Measurements from ENCODE around the gene FGF13.

FGF13 gene

DNA sequence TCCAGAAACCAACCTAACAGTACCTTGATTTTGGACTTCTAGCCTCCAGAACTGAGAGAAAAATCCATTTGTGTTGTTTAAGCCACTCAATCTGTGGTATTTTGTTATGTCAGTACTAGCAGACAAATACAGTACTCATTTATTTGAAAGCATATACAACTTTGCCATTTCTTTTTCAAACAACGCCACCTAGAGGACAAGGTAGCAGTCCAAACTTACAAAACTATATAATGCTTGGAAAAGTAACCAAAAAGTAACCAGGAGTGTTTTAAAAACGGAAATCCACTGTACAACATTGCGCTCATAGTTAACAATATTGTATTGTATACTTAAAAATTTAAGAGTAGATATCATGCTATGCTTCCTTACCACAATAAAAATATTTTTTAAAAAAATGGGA lies 37.0 kb upstream of the FGF13 start:
- Histone ChIP-seq H3K14ac (ENCODE audit: low read length) (no peak overlapping the region), H3K4me1 (ENCODE audit: control insufficient read depth in 2 of 2, insufficient read depth in 1 of 2, low read depth in 1 of 2, low read length in 2 of 2) (no peaks in the 10 kb centered on the region), H3K27me3 (ENCODE audit: control insufficient read depth in 3 of 3, insufficient read depth in 3 of 3, low read depth in 1 of 3, low read length in 3 of 3) (no peaks in the 10 kb centered on the region), H3K18ac (ENCODE audit: low read length) (no peak overlapping the region), H3K79me1 (ENCODE audit: low read depth, low read length) (no peaks in the 10 kb centered on the region), H3K4me3 (ENCODE audit: low read length in 2 of 2) (no peak overlapping the region), H3K9me3 (replicated peaks in 1 of 2; ENCODE audit: control insufficient read depth in 2 of 2, insufficient read depth in 1 of 2, low read depth in 1 of 2, low read length in 2 of 2) (no peaks in the 10 kb centered on the region), H3K4ac (ENCODE audit: low read length) (no peak overlapping the region), H3K9ac (ENCODE audit: low read depth, low read length, poor library complexity) (no peak overlapping the region), H3K23ac (ENCODE audit: low read depth, low read length, poor library complexity) (no peak overlapping the region), H2BK12ac (ENCODE audit: low read length) (no peak overlapping the region), H2AFZ (ENCODE audit: low read length) (no peak overlapping the region), H2BK15ac (ENCODE audit: low read length) (no peak overlapping the region), H4K91ac (ENCODE audit: low read depth, low read length, poor library complexity) (no peak overlapping the region), H3K27ac (replicated peaks; ENCODE audit: low read length) (no peak overlapping the region), H2BK5ac (ENCODE audit: low read length) (no peak overlapping the region), H2BK120ac (ENCODE audit: low read depth, low read length) (no peak overlapping the region), H3K36me3 (replicated peaks in 1 of 2; ENCODE audit: control insufficient read depth in 2 of 2, insufficient read depth in 2 of 2, low read length in 2 of 2) (no peaks in the 10 kb centered on the region), H4K8ac (ENCODE audit: low read depth, low read length) (no peak overlapping the region), H3K4me2 (ENCODE audit: insufficient read depth, low read length, poor library complexity, severe bottlenecking) (no peak overlapping the region), H2AK5ac (ENCODE audit: low read depth, low read length) (no peak overlapping the region)
- WGBS, 2 donors (ENCODE audit: extremely low coverage in 2 of 2, insufficient read length in 2 of 2, insufficient replicate concordance in 1 of 2): no CpG with 5 or more reads among the region's 3 CpGs
- DNase-seq (ENCODE audit: low spot score): no peak

DNA sequence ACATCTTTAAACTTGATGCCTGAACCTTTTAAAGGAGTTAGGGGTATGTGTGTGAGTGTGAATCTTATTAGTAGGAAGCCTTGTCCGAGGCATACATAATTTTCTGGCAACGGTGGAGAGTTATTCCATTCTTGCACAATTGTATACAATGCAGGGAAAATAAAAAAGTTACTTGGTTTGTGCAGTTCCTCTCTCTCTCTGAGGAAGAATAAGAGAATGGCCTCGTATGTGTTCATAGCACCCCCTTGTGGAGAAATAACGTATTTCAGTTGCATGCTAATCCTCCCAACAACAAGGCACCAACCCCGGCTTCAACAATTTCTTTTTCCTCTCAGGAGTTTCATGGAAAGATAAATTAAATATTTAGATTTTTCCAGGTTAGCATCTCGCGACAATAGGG lies 33.7 kb upstream of the FGF13 start:
- no peak overlapping the region for H4K91ac ChIP-seq (ENCODE audit: low read depth, low read length, poor library complexity)
- no peak overlapping the region for H2BK120ac ChIP-seq (ENCODE audit: low read depth, low read length)
- H3K23ac ChIP-seq (ENCODE audit: low read depth, low read length, poor library complexity): no peak overlapping the region
- H3K4me2 ChIP-seq (ENCODE audit: insufficient read depth, low read length, poor library complexity, severe bottlenecking): no peak overlapping the region
- H3K9me3 ChIP-seq (replicated peaks in 1 of 2; ENCODE audit: control insufficient read depth in 2 of 2, insufficient read depth in 1 of 2, low read depth in 1 of 2, low read length in 2 of 2): no peaks in the 10 kb centered on the region
- H3K79me1 ChIP-seq (ENCODE audit: low read depth, low read length): no peaks in the 10 kb centered on the region
- no peaks in the 10 kb centered on the region for H3K4me1 ChIP-seq (ENCODE audit: control insufficient read depth in 2 of 2, insufficient read depth in 1 of 2, low read depth in 1 of 2, low read length in 2 of 2)
- H2BK15ac ChIP-seq (ENCODE audit: low read length): no peak overlapping the region
- peak; percentile 55 for DNase-seq (ENCODE audit: low spot score)
- no peak overlapping the region for H2AK5ac ChIP-seq (ENCODE audit: low read depth, low read length)
- WGBS, 2 donors (ENCODE audit: extremely low coverage in 2 of 2, insufficient read length in 2 of 2, insufficient replicate concordance in 1 of 2): no CpG with 5 or more reads among the region's 7 CpGs
- H3K36me3 ChIP-seq (replicated peaks in 1 of 2; ENCODE audit: control insufficient read depth in 2 of 2, insufficient read depth in 2 of 2, low read length in 2 of 2): no peaks in the 10 kb centered on the region
- H2AFZ ChIP-seq (ENCODE audit: low read length): no peak overlapping the region
- no peak overlapping the region for H4K8ac ChIP-seq (ENCODE audit: low read depth, low read length)
- H3K4ac ChIP-seq (ENCODE audit: low read length): no peak overlapping the region
- H3K27ac ChIP-seq (replicated peaks; ENCODE audit: low read length): no peak overlapping the region
- no peak overlapping the region for H3K14ac ChIP-seq (ENCODE audit: low read length)
- H2BK12ac ChIP-seq (ENCODE audit: low read length): no peak overlapping the region
- H3K27me3 ChIP-seq (ENCODE audit: control insufficient read depth in 3 of 3, insufficient read depth in 3 of 3, low read depth in 1 of 3, low read length in 3 of 3): no peaks in the 10 kb centered on the region
- no peak overlapping the region for H3K4me3 ChIP-seq (ENCODE audit: low read length in 2 of 2)
- no peak overlapping the region for H3K18ac ChIP-seq (ENCODE audit: low read length)
- no peak overlapping the region for H3K9ac ChIP-seq (ENCODE audit: low read depth, low read length, poor library complexity)
- no peak overlapping the region for H2BK5ac ChIP-seq (ENCODE audit: low read length)

DNA sequence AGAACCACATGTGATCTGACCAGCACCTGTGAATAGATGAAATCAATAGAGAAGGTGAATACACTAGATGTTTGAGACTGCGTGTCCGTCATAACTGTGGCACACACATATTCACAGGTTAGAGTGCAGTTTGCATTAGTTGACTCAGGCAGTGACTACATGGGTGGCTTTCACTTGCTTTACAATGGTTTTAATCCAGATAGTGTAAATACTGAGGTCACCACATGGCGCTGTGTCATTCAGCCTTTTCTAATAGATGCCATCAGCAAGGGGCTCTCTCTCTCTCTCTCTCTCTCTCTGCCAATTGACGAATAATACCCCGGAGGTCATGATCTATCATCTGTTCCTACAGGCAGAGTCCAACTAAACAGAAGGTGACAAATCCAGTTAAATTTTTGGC lies 30.7 kb upstream of the FGF13 start:
- no peak overlapping the region for H3K4me3 ChIP-seq (ENCODE audit: low read length in 2 of 2)
- no peaks in the 10 kb centered on the region for H3K4me1 ChIP-seq (ENCODE audit: control insufficient read depth in 2 of 2, insufficient read depth in 1 of 2, low read depth in 1 of 2, low read length in 2 of 2)
- no peak overlapping the region for H2AFZ ChIP-seq (ENCODE audit: low read length)
- H3K23ac ChIP-seq (ENCODE audit: low read depth, low read length, poor library complexity): no peak overlapping the region
- no CpG with 5 or more reads among the region's 5 CpGs for WGBS, 2 donors (ENCODE audit: extremely low coverage in 2 of 2, insufficient read length in 2 of 2, insufficient replicate concordance in 1 of 2)
- no peaks in the 10 kb centered on the region for H3K36me3 ChIP-seq (replicated peaks in 1 of 2; ENCODE audit: control insufficient read depth in 2 of 2, insufficient read depth in 2 of 2, low read length in 2 of 2)
- no peak overlapping the region for H3K18ac ChIP-seq (ENCODE audit: low read length)
- no peak overlapping the region for H4K8ac ChIP-seq (ENCODE audit: low read depth, low read length)
- H3K4ac ChIP-seq (ENCODE audit: low read length): no peak overlapping the region
- no peak overlapping the region for H3K14ac ChIP-seq (ENCODE audit: low read length)
- no peak overlapping the region for H2BK120ac ChIP-seq (ENCODE audit: low read depth, low read length)
- no peaks in the 10 kb centered on the region for H3K79me1 ChIP-seq (ENCODE audit: low read depth, low read length)
- no peaks in the 10 kb centered on the region for H3K9me3 ChIP-seq (replicated peaks in 1 of 2; ENCODE audit: control insufficient read depth in 2 of 2, insufficient read depth in 1 of 2, low read depth in 1 of 2, low read length in 2 of 2)
- H3K27me3 ChIP-seq (ENCODE audit: control insufficient read depth in 3 of 3, insufficient read depth in 3 of 3, low read depth in 1 of 3, low read length in 3 of 3): peaks cover 0 to 2% (median 0%) of the 10 kb centered on the region in 3 experiments
- no peak overlapping the region for H2BK5ac ChIP-seq (ENCODE audit: low read length)
- no peak overlapping the region for H3K9ac ChIP-seq (ENCODE audit: low read depth, low read length, poor library complexity)
- H2BK12ac ChIP-seq (ENCODE audit: low read length): no peak overlapping the region
- H3K4me2 ChIP-seq (ENCODE audit: insufficient read depth, low read length, poor library complexity, severe bottlenecking): no peak overlapping the region
- H2AK5ac ChIP-seq (ENCODE audit: low read depth, low read length): no peak overlapping the region
- no peak overlapping the region for H3K27ac ChIP-seq (replicated peaks; ENCODE audit: low read length)
- H4K91ac ChIP-seq (ENCODE audit: low read depth, low read length, poor library complexity): no peak overlapping the region
- H2BK15ac ChIP-seq (ENCODE audit: low read length): no peak overlapping the region
- DNase-seq (ENCODE audit: low spot score): no peak

DNA sequence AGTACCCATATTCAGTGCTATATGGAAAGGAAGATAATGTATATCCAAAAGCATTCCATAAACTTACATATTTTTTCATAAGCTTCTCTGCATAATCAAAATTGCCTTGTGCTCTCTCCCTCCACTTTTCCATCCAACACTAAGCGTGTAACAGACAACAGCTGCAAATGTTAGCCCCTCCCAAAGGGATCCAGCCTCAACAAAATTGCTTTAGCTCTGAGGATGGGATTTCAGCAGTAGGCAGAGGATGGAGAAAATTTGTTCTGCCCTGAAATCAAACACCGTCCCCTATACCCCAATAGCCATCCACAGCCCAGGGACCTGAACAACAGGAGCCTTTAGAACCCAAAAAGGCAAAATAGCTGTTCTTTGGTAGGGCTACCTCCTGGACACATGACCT lies 28.8 kb upstream of the FGF13 start:
- H2BK5ac ChIP-seq (ENCODE audit: low read length): no peak overlapping the region
- no CpG with 5 or more reads among the region's 2 CpGs for WGBS, 2 donors (ENCODE audit: extremely low coverage in 2 of 2, insufficient read length in 2 of 2, insufficient replicate concordance in 1 of 2)
- no peak overlapping the region for H3K4ac ChIP-seq (ENCODE audit: low read length)
- no peak overlapping the region for H3K27ac ChIP-seq (replicated peaks; ENCODE audit: low read length)
- H4K8ac ChIP-seq (ENCODE audit: low read depth, low read length): no peak overlapping the region
- H3K9ac ChIP-seq (ENCODE audit: low read depth, low read length, poor library complexity): no peak overlapping the region
- H3K4me2 ChIP-seq (ENCODE audit: insufficient read depth, low read length, poor library complexity, severe bottlenecking): no peak overlapping the region
- DNase-seq (ENCODE audit: low spot score): no peak
- H2BK15ac ChIP-seq (ENCODE audit: low read length): no peak overlapping the region
- H3K36me3 ChIP-seq (replicated peaks in 1 of 2; ENCODE audit: control insufficient read depth in 2 of 2, insufficient read depth in 2 of 2, low read length in 2 of 2): no peaks in the 10 kb centered on the region
- no peak overlapping the region for H2AFZ ChIP-seq (ENCODE audit: low read length)
- no peak overlapping the region for H2AK5ac ChIP-seq (ENCODE audit: low read depth, low read length)
- peaks cover 0 to 2% (median 0%) of the 10 kb centered on the region in 3 experiments for H3K27me3 ChIP-seq (ENCODE audit: control insufficient read depth in 3 of 3, insufficient read depth in 3 of 3, low read depth in 1 of 3, low read length in 3 of 3)
- H2BK12ac ChIP-seq (ENCODE audit: low read length): no peak overlapping the region
- no peak overlapping the region for H4K91ac ChIP-seq (ENCODE audit: low read depth, low read length, poor library complexity)
- H3K9me3 ChIP-seq (replicated peaks in 1 of 2; ENCODE audit: control insufficient read depth in 2 of 2, insufficient read depth in 1 of 2, low read depth in 1 of 2, low read length in 2 of 2): no peaks in the 10 kb centered on the region
- no peak overlapping the region for H3K18ac ChIP-seq (ENCODE audit: low read length)
- no peaks in the 10 kb centered on the region for H3K4me1 ChIP-seq (ENCODE audit: control insufficient read depth in 2 of 2, insufficient read depth in 1 of 2, low read depth in 1 of 2, low read length in 2 of 2)
- H3K14ac ChIP-seq (ENCODE audit: low read length): no peak overlapping the region
- no peaks in the 10 kb centered on the region for H3K79me1 ChIP-seq (ENCODE audit: low read depth, low read length)
- no peak overlapping the region for H3K23ac ChIP-seq (ENCODE audit: low read depth, low read length, poor library complexity)
- no peak overlapping the region for H2BK120ac ChIP-seq (ENCODE audit: low read depth, low read length)
- no peak overlapping the region for H3K4me3 ChIP-seq (ENCODE audit: low read length in 2 of 2)
